Gastrocnemius medialis (tissue), 4 donors: Measurements from ENCODE around the gene QSOX2.

Source experiments
- CTCF ChIP-seq, 5 experiments: fragments of 450-650 bp in 3 of 5; fragments of 200-600 bp in 2 of 5; sonication (generic) in 2 of 5; IDR thresholded peaks in 4 of 5; conservative IDR thresholded peaks in 1 of 5; 1 replicate in 4 of 5; 2 replicates in 1 of 5; pipeline ENCODE4 v1.5.1; 2016 to 2019; ENCODE audit warnings: antibody characterized with exemption in 5 of 5, mild to moderate bottlenecking in 3 of 5, moderate library complexity in 3 of 5
- POLR2A ChIP-seq, 2 donors: fragments of 450-650 bp; IDR thresholded peaks; one replicate each; pipeline ENCODE4 v1.6.1; 2017; ENCODE audit warnings: antibody characterized with exemption in 2 of 2, mild to moderate bottlenecking in 2 of 2, moderate library complexity in 2 of 2

GRCh38 chr9:136174779-136175615, 70.6 kb downstream of the QSOX2 start:
- TF ChIP-seq CTCF (IDR thresholded peaks at IDR 0.05 in 4 of 5, conservative IDR thresholded peaks at IDR 0.05 in 1 of 5) (no peak), POLR2A (IDR thresholded peaks at IDR 0.05) (no peak)
